Measurements from ENCODE around the gene EIF1AY.
"Not testable (repeated sequence)": the region's sequence is repeated elsewhere in the genome, so short reads cannot be mapped to it uniquely, and the experiment has no call there.

EIF1AY gene, protein sequence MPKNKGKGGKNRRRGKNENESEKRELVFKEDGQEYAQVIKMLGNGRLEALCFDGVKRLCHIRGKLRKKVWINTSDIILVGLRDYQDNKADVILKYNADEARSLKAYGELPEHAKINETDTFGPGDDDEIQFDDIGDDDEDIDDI

DNA sequence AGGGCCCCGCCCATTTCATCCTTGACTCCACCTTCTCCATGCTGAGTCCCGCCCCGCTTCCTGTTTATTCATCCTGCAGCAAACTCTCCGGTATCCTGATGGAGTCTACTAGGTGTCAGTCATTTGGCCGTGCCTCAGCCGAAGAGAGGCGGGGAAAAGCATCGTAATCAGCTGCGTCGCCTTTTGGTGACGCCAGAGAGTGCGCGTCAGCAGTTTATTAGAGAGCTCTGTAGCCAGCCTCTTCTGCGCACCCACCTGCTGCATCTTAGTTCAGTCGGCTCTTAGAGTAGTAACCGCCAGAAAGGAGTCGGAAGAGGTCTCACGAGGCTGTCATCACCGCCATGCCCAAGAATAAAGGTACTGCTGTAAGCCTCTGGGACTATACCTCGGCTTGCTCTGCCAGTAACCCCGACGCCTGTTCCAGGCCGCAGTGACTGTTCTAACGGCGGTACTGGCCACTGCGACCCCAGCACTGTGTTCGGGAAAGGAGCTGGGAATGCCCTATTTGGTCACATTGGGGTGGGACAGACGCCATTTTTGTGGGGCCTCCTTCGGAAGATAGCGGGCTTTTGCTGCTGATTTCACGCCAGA, at the start of gene EIF1AY:
Gene EIF1AY, plus strand, starts transcription at position 246 of the 591 bp plus-strand sequence. Its CDS starts 96 bp downstream, at position 342.
- peak in 1 of 2 donors; percentile 94 for DNase-seq

DNA sequence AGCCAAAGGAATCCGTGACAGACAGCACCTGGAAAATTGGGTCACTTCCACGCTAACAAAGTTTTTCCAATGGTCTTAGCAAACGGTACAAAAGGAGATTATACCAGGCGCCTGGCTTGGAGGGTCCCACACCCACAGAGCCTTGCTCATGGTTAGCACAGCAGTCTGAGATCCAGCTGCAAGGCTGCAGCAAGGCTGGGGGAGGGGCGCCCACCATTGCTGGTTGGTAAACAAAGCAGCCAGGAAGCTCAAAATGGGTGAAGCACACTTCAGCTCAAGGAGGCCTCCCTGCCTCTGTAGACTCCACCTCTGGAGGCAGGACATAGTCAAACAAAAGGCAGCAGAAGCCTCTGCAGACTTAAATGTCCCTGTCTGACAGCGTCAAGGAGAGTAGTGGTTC, 47.1 kb upstream of the EIF1AY start:
- DNase-seq, result no peak

DNA sequence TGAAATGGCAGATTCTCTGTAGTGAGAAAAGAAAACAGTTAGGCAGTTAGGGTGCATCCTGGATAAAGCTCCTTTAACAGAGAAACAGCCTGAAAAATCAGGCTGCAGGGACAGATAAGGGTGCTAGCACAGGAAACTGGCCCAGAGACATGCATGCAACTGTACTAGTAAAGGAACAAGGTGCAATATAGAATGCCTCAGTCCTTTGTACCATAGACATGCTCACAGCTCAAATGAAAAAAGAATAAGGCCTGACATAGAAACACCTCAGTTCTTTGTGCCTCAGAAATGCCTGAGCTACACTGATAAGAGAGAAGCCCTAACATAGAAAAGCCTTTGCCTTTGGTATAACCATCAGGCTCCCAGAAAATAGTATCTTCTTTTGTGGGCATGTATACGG, 37.4 kb upstream of the EIF1AY start:
- DNase-seq, result no peak

DNA sequence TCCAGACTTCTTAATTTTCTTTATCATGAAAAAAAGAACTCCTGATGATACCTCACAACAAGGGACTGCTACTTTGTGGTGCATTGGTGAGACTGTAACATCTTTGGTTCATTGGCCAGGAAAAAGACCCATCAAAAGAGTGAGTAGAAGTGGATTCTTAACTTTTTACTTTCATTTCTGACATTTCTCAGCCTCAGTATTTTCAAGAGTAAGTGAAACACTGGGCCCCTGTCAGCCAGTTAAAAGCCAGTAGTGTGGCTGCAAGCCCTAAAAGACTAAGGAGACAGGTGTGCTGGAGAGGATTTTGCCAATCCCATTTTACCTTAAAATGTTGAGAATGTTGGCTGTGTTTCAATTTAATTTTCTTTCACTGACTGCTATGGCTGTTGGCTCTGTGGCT, 36.6 kb upstream of the EIF1AY start:
- no peak for DNase-seq

DNA sequence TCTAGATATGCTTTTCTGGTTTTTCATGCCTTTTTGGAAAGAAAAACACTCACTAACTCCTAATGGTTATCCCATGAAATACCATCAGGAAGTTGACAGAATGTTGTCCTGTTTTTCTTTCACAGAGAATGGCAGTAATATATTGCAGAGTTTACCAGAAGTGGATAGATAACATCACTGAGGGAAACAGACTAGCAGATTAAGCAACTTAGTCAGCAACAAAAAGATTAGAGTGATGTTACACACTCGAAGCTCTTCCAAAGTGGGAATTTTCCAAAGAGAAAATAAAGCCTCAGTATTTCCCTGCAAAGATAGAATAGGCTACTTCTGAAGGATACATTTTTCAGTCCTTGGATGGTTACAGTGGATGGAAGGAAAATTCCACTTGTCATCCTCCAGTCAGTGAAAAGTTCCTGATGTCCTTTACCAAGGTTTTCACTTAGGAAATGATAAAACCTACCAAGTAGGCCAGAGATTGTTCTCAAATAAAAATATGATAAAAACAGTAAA, 31.1 kb upstream of the EIF1AY start:
- no peak for DNase-seq

DNA sequence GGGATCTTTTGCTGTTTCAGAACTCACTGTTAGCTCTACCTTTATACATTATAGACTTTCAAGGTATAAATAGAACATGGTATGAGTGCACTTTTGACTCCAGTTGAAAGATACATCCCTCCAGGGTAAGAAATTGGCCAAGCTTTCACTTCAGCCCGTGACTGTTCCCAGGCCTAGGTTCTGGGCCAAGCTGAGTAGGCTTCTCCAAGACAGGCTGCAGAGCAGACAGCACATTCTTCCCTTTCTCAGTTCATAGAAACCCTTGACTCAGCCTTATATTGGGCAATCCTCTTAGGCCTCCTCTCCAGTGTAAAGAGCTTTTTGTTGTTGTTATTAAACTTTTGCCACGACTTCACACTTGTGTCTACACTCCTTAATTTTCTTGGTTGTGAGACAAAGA, 29.5 kb upstream of the EIF1AY start:
- no peak for DNase-seq

DNA sequence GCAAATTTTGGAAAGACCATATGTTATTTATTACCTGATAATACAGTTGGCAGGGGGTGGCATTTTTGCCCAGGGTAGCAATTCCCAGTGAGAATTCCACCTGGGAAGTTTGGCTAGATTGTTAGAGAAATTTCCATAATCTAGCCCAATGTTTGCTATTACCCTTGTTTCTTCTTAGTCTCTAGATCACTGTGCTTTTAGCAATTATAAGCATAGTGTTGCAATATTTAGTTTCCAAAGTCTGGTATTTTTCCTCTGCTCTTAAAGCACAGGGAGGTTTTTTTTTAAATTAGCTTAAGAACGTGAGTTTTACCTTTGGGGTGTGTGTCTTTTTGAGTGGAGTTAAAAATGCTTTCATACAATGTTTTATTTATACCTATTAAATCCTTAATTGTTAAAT, 26.3 kb upstream of the EIF1AY start:
- no peak for DNase-seq

DNA sequence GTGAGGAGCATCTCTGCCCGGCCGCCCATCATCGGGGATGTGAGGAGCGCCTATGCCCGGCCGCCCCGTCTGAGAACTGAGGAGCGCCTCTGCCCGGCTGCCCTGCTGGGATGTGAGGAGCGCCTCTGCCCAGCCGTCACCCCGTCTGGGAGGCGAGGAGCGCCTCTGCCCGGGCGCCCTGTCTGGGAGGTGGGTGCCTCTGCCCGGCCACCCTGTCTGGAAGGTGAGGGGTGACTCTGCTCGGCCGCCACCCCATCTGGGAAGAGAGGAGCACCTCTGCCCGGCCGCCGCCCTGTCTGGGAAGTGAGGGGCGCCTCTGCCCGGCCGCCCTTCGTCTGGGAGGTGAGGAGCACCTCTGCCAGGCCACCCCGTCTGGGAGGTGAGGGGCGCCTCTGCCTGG, 23.7 kb upstream of the EIF1AY start:
- DNase-seq, result no peak

DNA sequence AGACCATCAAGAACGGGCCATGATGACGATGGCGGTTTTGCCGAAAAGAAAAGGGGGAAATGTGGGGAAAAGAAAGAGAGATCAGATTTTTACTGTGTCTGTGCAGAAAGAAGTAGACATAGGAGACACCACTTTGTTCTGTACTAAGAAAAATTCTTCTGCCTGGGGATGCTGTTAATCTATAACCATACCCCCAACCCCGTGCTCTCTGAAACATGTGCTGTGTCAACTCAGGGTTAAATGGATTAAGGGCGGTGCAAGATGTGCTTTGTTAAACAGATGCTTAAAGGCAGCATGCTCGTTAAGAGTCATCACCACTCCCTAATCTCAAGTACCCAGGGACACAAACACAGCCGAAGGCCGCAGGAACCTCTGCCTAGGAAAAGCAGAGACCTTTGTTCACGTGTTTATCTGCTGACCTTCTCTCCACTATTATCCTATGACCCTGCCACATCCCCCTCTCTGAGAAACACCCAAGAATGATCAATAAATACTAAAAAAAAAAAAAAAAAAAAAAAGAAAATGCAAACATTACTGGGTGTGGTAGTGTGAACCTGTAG, 22.7 kb upstream of the EIF1AY start:
- DNase-seq, result not testable (repeated sequence)

DNA sequence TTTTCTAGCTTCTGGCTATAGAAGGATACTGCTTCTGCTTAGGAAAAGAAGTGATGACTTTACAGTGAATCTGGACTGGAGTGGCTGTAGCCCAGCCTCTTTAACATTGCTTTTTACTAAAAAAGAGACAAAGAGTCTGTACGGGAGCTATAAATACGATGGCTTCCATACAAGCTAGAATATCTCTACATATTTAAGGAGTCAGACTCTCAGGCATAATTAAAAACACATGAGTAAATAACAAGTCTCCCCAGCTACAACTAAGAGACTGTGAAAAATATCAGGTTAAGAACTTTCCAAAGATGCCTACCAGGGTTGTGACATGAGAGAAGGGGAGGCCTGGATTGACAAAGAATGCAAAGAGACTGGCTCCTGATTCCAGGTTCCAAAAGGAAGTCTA, 19.8 kb upstream of the EIF1AY start:
- DNase-seq, result no peak

DNA sequence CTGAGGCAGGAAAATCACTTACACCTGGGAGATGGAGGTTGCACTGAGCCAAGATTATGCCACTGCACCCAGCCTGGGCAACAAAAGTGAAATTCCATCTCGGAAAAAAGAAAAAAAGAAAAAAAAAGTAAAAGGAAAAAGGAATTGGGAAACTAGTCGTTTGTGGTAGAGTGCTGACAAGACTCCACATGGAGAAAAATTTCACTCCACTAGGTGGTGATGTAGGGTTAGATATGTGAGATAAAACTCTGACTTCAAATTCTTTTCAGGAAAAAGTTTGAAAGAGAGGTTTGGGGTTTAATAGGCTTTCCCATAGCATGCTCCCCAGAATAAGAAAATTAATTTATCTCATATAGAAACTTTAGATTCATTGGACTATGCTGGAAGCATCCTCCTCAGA, 16.9 kb upstream of the EIF1AY start:
- peak in 1 of 2 donors; percentile 42 for DNase-seq

DNA sequence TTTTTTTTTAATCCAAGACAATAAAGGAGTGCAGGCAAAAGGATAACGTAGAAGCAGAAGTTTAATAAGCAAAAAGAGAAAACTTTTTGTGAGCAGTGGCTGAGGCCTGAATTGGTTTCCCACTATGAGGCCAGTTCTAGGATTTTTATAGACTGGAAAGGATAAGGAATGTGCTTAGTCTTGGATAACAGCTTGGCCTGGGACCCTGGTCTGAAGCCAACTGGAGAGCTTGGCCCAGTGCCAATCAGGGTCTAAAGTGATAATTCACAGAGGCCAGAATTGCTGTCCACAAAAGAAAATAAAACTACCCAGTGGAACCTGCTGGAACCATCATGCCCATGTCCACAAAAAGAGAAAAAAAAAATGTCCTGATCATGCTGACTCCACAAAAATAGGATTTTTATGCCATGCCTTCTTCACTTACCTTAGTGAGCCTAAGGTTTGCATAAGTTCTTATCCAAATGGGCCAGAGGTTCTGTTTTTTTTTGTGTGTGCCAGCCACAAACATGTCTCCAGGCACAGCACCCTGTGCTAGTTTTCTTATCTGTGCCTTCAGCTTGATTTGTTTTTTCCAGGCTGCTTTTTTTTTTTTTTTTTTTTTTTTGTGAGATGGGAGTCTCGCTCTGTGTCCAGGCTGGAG, 15.6 kb upstream of the EIF1AY start:
- DNase-seq, result no peak

DNA sequence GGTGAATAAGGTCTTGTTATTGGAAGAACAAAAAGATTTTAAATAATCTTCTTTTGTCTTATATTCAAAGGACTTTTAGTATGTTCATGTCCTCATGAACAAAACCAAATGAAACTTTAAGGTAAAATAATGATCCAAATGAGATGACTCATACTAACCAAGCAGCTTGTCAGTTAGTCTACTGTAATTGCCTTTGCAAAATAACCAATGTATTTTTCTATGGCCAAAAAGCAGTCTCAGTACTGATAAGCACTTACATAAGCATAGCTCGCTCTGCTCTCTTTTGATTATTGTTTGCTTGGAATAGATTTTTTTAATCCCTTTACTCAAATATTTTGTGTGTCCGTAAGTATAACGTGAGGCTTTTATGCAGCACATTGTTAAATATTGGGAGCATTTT, 4.3 kb upstream of the EIF1AY start:
- DNase-seq, result no peak

DNA sequence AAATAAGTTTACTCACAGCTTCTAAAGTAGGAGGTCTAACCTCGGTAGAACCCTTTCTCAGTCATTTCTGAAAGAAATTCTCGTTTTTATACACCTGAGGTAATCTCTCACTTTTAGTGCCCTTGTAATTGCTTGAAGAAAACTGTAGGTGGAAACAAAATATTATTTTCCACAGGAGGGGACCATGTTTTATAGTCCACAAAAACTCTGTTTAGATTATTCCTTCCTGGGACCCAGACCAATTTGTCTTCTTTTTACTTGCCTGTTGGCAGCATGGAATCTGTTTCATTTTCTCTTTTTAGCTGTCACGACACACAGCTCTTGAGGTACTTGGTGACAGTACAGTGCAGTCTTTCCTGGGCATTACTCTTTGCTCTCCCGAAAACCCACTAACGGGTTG, 930 bp downstream of the EIF1AY start:
- peak in 1 of 2 donors; percentile 42 for DNase-seq

DNA sequence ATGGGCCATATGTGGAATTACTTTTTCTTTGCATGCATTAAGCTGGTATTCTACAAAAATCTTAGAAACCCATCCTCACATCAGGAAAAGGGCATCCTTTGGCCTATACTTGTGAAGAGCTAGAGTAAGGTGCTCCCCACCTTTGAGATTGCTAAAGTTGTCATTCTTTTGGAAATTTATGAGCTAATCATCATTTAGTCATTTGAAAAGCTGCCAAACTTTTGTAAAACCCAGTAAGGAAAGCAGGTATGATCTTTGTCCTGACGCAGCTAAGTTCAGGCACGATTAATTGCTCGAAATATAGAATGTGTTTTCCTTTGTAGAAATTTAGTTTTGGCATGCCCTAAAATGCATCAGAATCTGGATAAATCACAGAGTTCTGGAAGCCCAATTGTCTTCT, 2.6 kb downstream of the EIF1AY start:
- no peak for DNase-seq

DNA sequence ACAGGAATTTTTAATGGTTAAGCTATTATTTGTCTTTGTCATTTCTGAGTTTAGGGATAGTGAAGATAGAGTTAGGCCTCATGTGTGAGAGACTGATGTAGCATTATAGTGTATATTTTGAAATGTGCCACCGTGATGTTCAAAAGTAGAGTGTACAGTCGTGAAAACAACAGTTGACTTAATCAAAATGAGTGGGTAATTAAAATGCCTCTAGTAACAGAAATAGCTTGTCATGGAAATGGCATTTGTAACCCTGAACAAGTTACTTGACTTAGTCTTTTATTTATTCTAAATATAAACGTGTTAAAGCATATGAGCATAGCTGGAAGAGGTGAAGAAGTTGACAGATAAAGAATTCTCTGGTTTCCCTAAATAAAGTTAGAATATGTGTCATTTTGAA, 6.1 kb downstream of the EIF1AY start:
- DNase-seq, result no peak

DNA sequence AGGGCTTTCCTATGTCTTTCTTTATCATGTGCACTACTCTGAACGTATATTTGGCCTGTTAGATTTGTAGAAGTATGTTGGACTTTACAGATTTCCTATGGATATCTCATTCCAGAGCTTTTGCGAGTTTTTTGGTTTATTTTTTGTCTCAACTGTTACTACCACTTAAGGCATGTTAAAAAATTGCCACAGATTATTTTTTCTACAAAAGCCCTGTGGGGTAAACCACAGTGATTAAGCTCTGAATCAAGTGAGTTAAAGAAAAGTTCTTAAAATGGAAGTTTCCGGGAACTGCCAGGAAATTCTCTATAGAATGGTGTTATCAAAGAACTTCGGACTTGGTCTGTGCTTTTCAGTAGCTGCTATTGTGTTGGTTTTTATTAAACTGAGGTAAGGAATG, 10.6 kb downstream of the EIF1AY start:
- no peak for DNase-seq

All from CD4-positive, alpha-beta T cell treated with Interleukin-4 for 1 hour (primary cell).